ENCODE measurements around the gene CLDN14. TPM values are rescaled to one million over a fixed set of nuclear protein-coding genes. Genes with fewer than 3 reads are reported as not detected.

The CLDN14 gene
- total RNA-seq, 1 donor from 2014 or later, result not detected

DNA sequence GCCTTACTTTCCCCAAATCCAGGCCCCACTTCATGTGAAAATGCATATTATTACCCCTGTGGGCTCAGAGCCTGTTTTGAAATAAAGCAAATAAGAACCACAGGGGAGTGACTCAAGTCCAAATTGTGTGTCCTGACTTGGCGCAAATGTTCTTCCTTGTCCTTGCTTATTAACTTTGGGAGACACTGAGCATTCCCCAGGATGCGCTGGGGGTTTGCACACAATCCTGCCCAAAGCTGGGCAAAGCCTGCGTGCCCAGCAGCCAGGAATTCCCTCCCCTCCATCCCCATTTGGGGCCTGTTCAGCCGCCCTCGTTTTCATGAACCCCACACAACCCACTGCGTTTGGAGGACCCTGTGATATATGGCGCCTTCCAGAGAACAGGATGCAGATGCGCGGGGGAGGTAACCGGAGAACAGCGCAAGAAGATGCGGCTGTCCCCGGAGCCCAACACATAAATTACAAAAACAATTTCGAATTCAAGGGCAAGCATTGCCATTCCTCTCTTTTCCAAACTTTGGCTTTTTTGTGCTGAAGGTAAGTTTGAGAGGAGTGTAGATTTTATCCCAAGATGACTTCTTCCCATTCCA lies 42.4 kb upstream of the CLDN14 start:
- peaks cover 6% of the 10 kb centered on the region for H3K27me3 ChIP-seq (ENCODE audit: insufficient read depth, low read length)
- TF ChIP-seq EZH2 (IDR thresholded peaks at IDR 0.05; ENCODE audit: insufficient read depth, low read length), result no peak
- TF ChIP-seq, protein P1, sequence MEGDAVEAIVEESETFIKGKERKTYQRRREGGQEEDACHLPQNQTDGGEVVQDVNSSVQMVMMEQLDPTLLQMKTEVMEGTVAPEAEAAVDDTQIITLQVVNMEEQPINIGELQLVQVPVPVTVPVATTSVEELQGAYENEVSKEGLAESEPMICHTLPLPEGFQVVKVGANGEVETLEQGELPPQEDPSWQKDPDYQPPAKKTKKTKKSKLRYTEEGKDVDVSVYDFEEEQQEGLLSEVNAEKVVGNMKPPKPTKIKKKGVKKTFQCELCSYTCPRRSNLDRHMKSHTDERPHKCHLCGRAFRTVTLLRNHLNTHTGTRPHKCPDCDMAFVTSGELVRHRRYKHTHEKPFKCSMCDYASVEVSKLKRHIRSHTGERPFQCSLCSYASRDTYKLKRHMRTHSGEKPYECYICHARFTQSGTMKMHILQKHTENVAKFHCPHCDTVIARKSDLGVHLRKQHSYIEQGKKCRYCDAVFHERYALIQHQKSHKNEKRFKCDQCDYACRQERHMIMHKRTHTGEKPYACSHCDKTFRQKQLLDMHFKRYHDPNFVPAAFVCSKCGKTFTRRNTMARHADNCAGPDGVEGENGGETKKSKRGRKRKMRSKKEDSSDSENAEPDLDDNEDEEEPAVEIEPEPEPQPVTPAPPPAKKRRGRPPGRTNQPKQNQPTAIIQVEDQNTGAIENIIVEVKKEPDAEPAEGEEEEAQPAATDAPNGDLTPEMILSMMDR (IDR thresholded peaks at IDR 0.05; ENCODE audit: insufficient read depth, low read depth, low read length), result no peak
- H2AFZ ChIP-seq (ENCODE audit: low read depth, low read length), result no peak overlapping the region

GRCh38 chr21:36518883-36519492 lies 39.1 kb upstream of the CLDN14 start:
- no peak overlapping the region for H3K27ac ChIP-seq (ENCODE audit: low read depth, low read length)
- Mint-ChIP-seq H3K27me3 (ENCODE audit: low read depth, unreplicated experiment) (peaks cover 12% of the 10 kb centered on the region), H3K27ac (ENCODE audit: unreplicated experiment) (no peak overlapping the region), H3K9me3 (ENCODE audit: unreplicated experiment) (peaks cover 12% of the 10 kb centered on the region), H3K4me1 (ENCODE audit: low read depth, unreplicated experiment) (no peaks in the 10 kb centered on the region), H3K4me3 (ENCODE audit: unreplicated experiment) (no peak overlapping the region), H3K36me3 (ENCODE audit: low read depth, unreplicated experiment) (peaks cover 2% of the 10 kb centered on the region)
- no peak overlapping the region for H3K4me2 ChIP-seq (ENCODE audit: low read length)
- H3K36me3 ChIP-seq (ENCODE audit: insufficient read depth, low read length), result no peaks in the 10 kb centered on the region
- H3K27me3 ChIP-seq (ENCODE audit: insufficient read depth, low read length), result no peaks in the 10 kb centered on the region
- no peaks in the 10 kb centered on the region for H3K79me2 ChIP-seq (ENCODE audit: insufficient read depth, low read length)
- no peaks in the 10 kb centered on the region for H3K9me3 ChIP-seq (ENCODE audit: insufficient read depth, low read depth, low read length)
- no peak overlapping the region for H3K4me3 ChIP-seq (ENCODE audit: insufficient read depth, low read depth, low read length)
- H2AFZ ChIP-seq (ENCODE audit: low read depth, low read length), result no peak overlapping the region
- no peak for FAIRE-seq
- TF ChIP-seq EZH2 (IDR thresholded peaks at IDR 0.05; ENCODE audit: insufficient read depth, low read length), result no peak
- TF ChIP-seq, protein P1 (IDR thresholded peaks at IDR 0.05; ENCODE audit: insufficient read depth, low read depth, low read length), result no peak
- no peak for DNase-seq (ENCODE audit: low read depth)
- no peak overlapping the region for H3K9ac ChIP-seq (ENCODE audit: low read length)
- H4K20me1 ChIP-seq (ENCODE audit: insufficient read depth, low read length), result no peaks in the 10 kb centered on the region
- no peaks in the 10 kb centered on the region for H3K4me1 ChIP-seq (ENCODE audit: insufficient read depth, low read length)

More for the DNA sequence above, 42.4 kb upstream of the CLDN14 start:
- no peaks in the 10 kb centered on the region for H4K20me1 ChIP-seq (ENCODE audit: insufficient read depth, low read length)
- H3K4me1 Mint-ChIP-seq (ENCODE audit: low read depth, unreplicated experiment), result no peaks in the 10 kb centered on the region
- DNase-seq (ENCODE audit: low read depth), result no peak
- FAIRE-seq, result no peak
- H3K79me2 ChIP-seq (ENCODE audit: insufficient read depth, low read length), result no peaks in the 10 kb centered on the region
- peaks cover 6% of the 10 kb centered on the region for H3K36me3 Mint-ChIP-seq (ENCODE audit: low read depth, unreplicated experiment)
- H3K4me3 Mint-ChIP-seq (ENCODE audit: unreplicated experiment), result no peak overlapping the region
- no peaks in the 10 kb centered on the region for H3K36me3 ChIP-seq (ENCODE audit: insufficient read depth, low read length)
- H3K27me3 Mint-ChIP-seq (ENCODE audit: low read depth, unreplicated experiment), result peaks cover 21% of the 10 kb centered on the region
- no peaks in the 10 kb centered on the region for H3K4me1 ChIP-seq (ENCODE audit: insufficient read depth, low read length)
- no peak overlapping the region for H3K27ac Mint-ChIP-seq (ENCODE audit: unreplicated experiment)
- no peak overlapping the region for H3K4me2 ChIP-seq (ENCODE audit: low read length)
- no peaks in the 10 kb centered on the region for H3K9me3 ChIP-seq (ENCODE audit: insufficient read depth, low read depth, low read length)
- no peak overlapping the region for H3K27ac ChIP-seq (ENCODE audit: low read depth, low read length)
- peaks cover 12% of the 10 kb centered on the region for H3K9me3 Mint-ChIP-seq (ENCODE audit: unreplicated experiment)
- H3K4me3 ChIP-seq (ENCODE audit: insufficient read depth, low read depth, low read length), result no peak overlapping the region
- no peak overlapping the region for H3K9ac ChIP-seq (ENCODE audit: low read length)

Measured in astrocyte (in vitro differentiated cells and primary cell).